ENCODE measurements around the gene NBEAL2.

NBEAL2 gene

GRCh38 chr3:46991406-46992165 is 12.1 kb downstream of the NBEAL2 start:
- no peak for DNase-seq (ENCODE audit: low read depth in 2 of 2)
- TF ChIP-seq CTCF (IDR thresholded peaks at IDR 0.05; ENCODE audit: low read depth, low read length), result no peak
- H3K4me3 ChIP-seq (replicated peaks in 1 of 2; ENCODE audit: low read depth in 2 of 2, low read length in 2 of 2), result no peak overlapping the region

- TF ChIP-seq CTCF (IDR thresholded peaks at IDR 0.05; ENCODE audit: low read depth, low read length), result no peak
- H3K4me3 ChIP-seq (replicated peaks in 1 of 2; ENCODE audit: low read depth in 2 of 2, low read length in 2 of 2), result no peak overlapping the region
- no peak for DNase-seq (ENCODE audit: low read depth in 2 of 2)
Observed at GRCh38 chr3:46992231-46992630, 12.8 kb downstream of the NBEAL2 start.

GRCh38 chr3:46993292-46993691 is 13.8 kb downstream of the NBEAL2 start:
- TF ChIP-seq CTCF (IDR thresholded peaks at IDR 0.05; ENCODE audit: low read depth, low read length), result no peak
- no peak for DNase-seq (ENCODE audit: low read depth in 2 of 2)
- H3K4me3 ChIP-seq (replicated peaks in 1 of 2; ENCODE audit: low read depth in 2 of 2, low read length in 2 of 2), result no peak overlapping the region

- H3K4me3 ChIP-seq (replicated peaks in 1 of 2; ENCODE audit: low read depth in 2 of 2, low read length in 2 of 2), result no peak overlapping the region
- no peak for TF ChIP-seq CTCF (IDR thresholded peaks at IDR 0.05; ENCODE audit: low read depth, low read length)
- no peak for DNase-seq (ENCODE audit: low read depth in 2 of 2)
Observed at GRCh38 chr3:46993986-46994385, 14.5 kb downstream of the NBEAL2 start.

GRCh38 chr3:46994801-46995731 is 15.6 kb downstream of the NBEAL2 start:
- DNase-seq (ENCODE audit: low read depth in 2 of 2), result no peak
- H3K4me3 ChIP-seq (replicated peaks in 1 of 2; ENCODE audit: low read depth in 2 of 2, low read length in 2 of 2), result no peak overlapping the region
- no peak for TF ChIP-seq CTCF (IDR thresholded peaks at IDR 0.05; ENCODE audit: low read depth, low read length)

GRCh38 chr3:46995901-46996562 is 16.6 kb downstream of the NBEAL2 start:
- DNase-seq (ENCODE audit: low read depth in 2 of 2), result no peak
- no peak for TF ChIP-seq CTCF (IDR thresholded peaks at IDR 0.05; ENCODE audit: low read depth, low read length)
- no peak overlapping the region for H3K4me3 ChIP-seq (replicated peaks in 1 of 2; ENCODE audit: low read depth in 2 of 2, low read length in 2 of 2)

All from cardiac fibroblast (primary cell).